GM10266 (cell line): Measurements from ENCODE around the gene KLC4.

Experiments
- DNase-seq: peaks from one replicate; pipeline ENCODE4 v3.0.0; 2012; ENCODE audit errors: extremely low spot score
- TF ChIP-seq, protein P1 (sequence below): IDR thresholded peaks from 2 replicates; pipeline ENCODE4 v1.5.1; 2012; ENCODE audit warnings: mild to moderate bottlenecking, low read depth; ENCODE audit not compliant: control insufficient read depth, insufficient read depth; ENCODE audit errors: missing control alignments

The KLC4 gene

DNA sequence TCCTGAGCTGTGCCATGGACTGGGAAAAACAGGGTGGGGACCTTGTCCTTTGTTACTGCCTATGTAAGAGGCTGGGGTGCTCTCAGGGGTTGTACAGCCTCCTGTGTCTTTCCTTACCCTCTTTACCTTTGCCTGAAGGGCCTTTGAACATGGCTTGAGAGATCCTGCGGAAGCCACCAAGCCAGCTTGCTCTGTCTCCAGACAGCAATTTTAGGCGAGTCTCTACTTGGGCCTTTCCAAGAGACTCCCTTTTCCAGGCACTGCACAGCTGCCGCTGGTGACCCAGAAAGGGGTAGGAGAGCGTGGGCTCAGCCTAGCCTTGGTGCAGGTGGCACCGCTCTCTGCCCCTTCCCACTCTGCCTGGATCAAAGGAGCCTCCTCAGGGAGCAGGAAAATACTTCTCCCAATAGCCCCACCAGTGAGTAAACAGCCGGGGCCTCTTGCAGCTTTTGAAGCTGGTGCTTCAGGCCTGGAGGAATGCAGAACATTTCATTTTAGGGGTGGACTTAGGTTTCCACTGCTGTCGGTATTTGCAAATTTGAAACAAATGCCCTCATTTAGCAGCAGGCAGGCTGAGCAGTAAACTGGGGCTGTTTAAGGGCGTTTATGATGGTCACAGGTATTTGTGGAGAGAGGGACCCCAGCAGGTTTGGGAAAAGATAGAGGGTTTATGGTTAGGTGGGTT lies 30.6 kb downstream of the KLC4 start:
- no peak for DNase-seq

DNA sequence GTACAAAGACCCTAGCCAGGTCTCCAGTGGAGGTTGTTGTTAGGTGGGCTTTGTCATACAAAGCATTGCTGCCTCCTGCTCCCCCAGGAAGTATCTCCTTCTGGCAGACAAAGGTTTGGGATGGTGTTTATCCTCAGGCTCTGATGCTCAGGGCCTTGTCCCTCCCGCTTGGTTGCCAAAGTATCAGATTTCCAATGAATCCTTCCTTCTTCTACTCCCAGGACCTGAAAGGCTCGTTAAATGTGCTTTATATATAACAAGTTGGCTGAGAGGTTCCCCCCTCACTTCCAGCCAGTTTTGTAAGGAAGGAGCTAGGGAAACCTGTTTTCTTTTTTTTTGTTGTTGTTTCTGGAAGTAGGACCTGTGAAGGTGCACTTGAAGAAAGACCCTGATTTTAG lies 31.1 kb downstream of the KLC4 start:
- TF ChIP-seq, protein P1, sequence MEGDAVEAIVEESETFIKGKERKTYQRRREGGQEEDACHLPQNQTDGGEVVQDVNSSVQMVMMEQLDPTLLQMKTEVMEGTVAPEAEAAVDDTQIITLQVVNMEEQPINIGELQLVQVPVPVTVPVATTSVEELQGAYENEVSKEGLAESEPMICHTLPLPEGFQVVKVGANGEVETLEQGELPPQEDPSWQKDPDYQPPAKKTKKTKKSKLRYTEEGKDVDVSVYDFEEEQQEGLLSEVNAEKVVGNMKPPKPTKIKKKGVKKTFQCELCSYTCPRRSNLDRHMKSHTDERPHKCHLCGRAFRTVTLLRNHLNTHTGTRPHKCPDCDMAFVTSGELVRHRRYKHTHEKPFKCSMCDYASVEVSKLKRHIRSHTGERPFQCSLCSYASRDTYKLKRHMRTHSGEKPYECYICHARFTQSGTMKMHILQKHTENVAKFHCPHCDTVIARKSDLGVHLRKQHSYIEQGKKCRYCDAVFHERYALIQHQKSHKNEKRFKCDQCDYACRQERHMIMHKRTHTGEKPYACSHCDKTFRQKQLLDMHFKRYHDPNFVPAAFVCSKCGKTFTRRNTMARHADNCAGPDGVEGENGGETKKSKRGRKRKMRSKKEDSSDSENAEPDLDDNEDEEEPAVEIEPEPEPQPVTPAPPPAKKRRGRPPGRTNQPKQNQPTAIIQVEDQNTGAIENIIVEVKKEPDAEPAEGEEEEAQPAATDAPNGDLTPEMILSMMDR: no peak
- DNase-seq: no peak

More for the DNA sequence above, 30.6 kb downstream of the KLC4 start:
- TF ChIP-seq, protein P1: no peak

DNA sequence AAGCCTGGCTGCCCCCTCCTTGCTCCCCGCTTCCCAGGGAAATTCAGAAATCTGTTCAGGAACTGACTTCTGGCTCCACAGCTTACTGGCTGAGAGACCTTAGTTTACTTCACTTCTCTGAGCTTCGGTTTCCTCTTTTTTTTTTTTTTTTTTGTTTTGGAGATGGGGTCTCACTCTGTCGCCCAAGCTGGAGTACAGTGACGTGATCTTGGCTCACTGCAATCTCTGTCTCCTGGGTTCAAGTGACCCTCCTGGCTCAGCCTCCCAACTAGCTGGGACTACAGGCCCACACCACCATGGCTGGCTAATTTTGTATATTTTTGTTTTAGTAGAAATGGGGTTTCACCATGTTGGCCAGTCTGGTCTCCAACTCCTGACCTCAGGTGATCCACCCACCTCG lies 31.6 kb downstream of the KLC4 start:
- no peak for DNase-seq
- TF ChIP-seq, protein P1: no peak

DNA sequence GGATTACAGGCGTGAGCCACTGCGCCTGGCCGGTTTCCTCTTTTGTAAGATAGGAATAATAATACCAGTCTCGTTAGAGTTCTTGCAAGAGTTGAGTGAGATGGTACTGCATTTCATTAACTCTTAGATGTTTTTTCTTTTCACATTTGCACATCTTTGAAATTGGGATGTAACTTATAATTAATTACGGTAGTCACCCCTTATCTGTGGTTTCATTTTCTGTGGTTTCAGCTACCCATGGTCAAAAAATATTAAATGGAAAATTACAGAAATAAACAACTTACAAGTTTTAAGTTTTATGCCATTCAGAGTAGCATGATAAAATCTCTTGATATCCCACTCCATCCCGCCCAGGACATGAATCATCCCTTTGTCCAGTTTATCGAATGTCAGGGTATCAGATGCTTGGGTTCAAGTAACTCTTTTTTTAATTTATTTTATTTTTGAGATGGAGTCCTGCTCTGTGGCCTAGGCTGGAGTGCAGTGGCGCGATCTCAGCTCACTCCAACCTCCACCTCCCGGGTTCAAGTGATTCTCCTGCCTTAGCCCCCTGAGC lies 32.1 kb downstream of the KLC4 start:
- no peak for DNase-seq
- TF ChIP-seq, protein P1: no peak

DNA sequence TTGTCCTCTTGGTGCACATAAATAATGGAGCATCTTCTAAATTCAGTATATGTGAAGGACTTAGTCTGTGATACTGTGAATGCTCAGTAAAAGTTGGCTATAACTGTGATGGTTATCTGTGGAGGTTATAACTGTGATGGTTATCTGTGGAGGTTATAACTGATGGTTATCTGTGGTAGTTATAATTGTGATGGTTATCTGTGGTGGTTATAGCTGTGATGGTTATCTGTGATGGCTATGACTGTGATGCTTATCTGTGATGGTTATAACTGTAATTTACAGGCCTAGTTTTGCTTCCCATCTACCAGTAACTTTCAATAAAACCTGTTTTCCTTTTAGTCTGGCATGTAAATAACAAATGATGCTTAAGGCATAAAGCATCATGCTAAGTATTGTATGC lies 33.2 kb downstream of the KLC4 start:
- TF ChIP-seq, protein P1: no peak
- no peak for DNase-seq

DNA sequence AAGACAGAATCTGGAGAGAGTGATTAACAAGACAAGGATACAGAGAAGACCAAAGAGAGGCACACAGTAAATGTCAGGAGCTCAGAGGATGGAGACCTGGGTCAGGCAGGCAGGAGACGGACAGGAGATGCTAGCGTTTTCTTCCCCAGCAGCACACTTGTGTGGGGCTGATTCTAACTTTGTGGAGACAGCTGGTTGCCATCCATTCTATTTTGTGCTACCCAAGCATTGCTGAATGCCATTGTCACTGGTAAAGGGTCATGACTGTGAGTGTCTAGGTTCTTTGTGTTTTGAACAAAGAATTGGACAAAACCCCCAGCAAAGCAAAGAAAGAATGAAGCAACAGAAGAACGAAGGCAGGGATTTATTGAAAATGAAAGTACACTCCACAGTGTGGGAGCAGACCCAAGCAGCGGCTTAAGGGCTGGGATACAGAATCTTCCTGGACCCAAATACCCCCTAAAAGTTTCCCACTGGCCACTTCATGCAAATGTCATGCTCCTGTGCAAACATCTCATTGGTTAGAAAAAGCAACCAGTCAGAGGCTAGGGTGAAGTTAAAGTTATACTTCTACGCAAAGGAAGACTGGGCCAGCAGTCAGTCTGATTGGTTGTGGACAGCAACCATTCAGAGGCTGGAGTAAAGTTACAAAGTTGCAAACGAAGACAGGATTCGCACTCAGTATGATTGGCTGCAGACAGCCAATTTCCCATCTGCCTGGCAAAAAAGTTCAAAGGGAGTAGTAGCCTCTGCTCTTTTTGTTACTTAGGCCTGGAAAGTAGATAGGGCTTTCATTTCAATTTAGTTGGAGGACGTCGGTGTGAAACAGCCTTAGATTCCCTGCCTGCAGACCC lies 34.2 kb downstream of the KLC4 start:
- TF ChIP-seq, protein P1: no peak
- DNase-seq: no peak
